IMR-90 (cell line): Measurements from ENCODE around the gene MBD3L2B. TPM values are rescaled to one million over a fixed set of nuclear protein-coding genes. Genes with fewer than 3 reads are reported as not detected.

Experiments
- ATAC-seq: fragments of 200-7000 bp; cut with Tn5 transposase; 2 replicates; pipeline ENCODE4 v1.9.1; 2020; ENCODE audit warnings: low read depth, mild to moderate bottlenecking, moderate library complexity
- BruUV-seq: library from RNA; stranded (reverse); fragments of 400-500 nt; replicated peaks from 2 replicates; lab custom pipeline; 2021; lab: Mats Ljungman, UMichigan
- CTCF ChIA-PET: fragments of 300-600 bp; formaldehyde crosslinking; extraction: SDS; loops from one replicate; lab custom pipeline; 2021; ENCODE audit warnings: antibody characterized with exemption; lab: Yijun Ruan, JAX
- POLR2A ChIA-PET: fragments of 300-600 bp; sonication (Branson Sonifier 250); formaldehyde crosslinking; loops from one replicate; lab custom pipeline; 2022; ENCODE audit warnings: antibody characterized with exemption; ENCODE audit not compliant: unreplicated experiment; lab: Charles Lee
- DNase-seq: peaks from one replicate; pipeline ENCODE4 v3.0.0; 2013
- H2AFZ ChIP-seq: replicated peaks from 2 replicates; pipeline ENCODE3; 2013; ENCODE audit warnings: low read length, mild to moderate bottlenecking; ENCODE audit not compliant: poor library complexity
- H2AK5ac ChIP-seq: 2 replicates; pipeline ENCODE4 v1.6.1; 2013; ENCODE audit warnings: low read depth, low read length, inconsistent platforms
- H2AK9ac ChIP-seq: replicated peaks from 2 replicates; pipeline ENCODE3; 2013; ENCODE audit warnings: mild to moderate bottlenecking, low read depth, low read length, moderate library complexity; ENCODE audit not compliant: poor library complexity
- H2BK120ac ChIP-seq: 2 replicates; pipeline ENCODE4 v1.6.1; 2013; ENCODE audit warnings: low read depth, low read length, inconsistent platforms
- H2BK15ac ChIP-seq: 3 replicates; pipeline ENCODE4 v1.6.1; 2013; ENCODE audit warnings: low read depth, low read length, inconsistent platforms
- H2BK20ac ChIP-seq: 2 replicates; pipeline ENCODE4 v1.6.1; 2013; ENCODE audit warnings: low read depth, mild to moderate bottlenecking, inconsistent platforms, low read length, moderate library complexity
- H2BK5ac ChIP-seq: 2 replicates; pipeline ENCODE4 v1.6.1; 2013; ENCODE audit warnings: mild to moderate bottlenecking, low read depth, low read length, inconsistent platforms; ENCODE audit not compliant: poor library complexity, severe bottlenecking
- H3K14ac ChIP-seq: replicated peaks from 2 replicates; pipeline ENCODE4 v1.6.1; 2013; ENCODE audit warnings: low read depth, low read length, inconsistent platforms
- H3K18ac ChIP-seq: 2 replicates; pipeline ENCODE4 v1.6.1; 2013; ENCODE audit warnings: low read depth, low read length, control low read depth
- H3K23ac ChIP-seq: 2 replicates; pipeline ENCODE4 v1.6.1; 2013; ENCODE audit warnings: low read depth, low read length, inconsistent platforms
- H3K27ac ChIP-seq: 2 replicates; pipeline ENCODE4 v1.5.1; 2013; ENCODE audit warnings: mild to moderate bottlenecking, control low read depth, low read length; ENCODE audit not compliant: insufficient read depth
- H3K27me3 ChIP-seq: 2 replicates; pipeline ENCODE4 v1.6.1; 2013; ENCODE audit warnings: low read length; ENCODE audit not compliant: control insufficient read depth, insufficient read depth
- H3K36me3 ChIP-seq: 2 replicates; pipeline ENCODE4 v1.6.1; 2013; ENCODE audit warnings: low read length, mixed read lengths; ENCODE audit not compliant: control insufficient read depth, insufficient read depth
- H3K4ac ChIP-seq: 2 replicates; pipeline ENCODE4 v1.6.1; 2013; ENCODE audit warnings: low read depth, low read length, inconsistent platforms
- H3K4me1 ChIP-seq: 2 replicates; pipeline ENCODE4 v1.6.1; 2013; ENCODE audit warnings: low read length, mixed read lengths; ENCODE audit not compliant: control insufficient read depth, insufficient read depth
- H3K4me2 ChIP-seq: 2 replicates; pipeline ENCODE4 v1.6.1; 2013; ENCODE audit warnings: low read depth, mild to moderate bottlenecking, control low read depth, low read length, moderate library complexity
- H3K4me3 ChIP-seq: 2 replicates; pipeline ENCODE4 v1.5.1; 2013; ENCODE audit warnings: low read depth, mild to moderate bottlenecking, control low read depth, low read length, moderate library complexity; ENCODE audit not compliant: insufficient read depth
- H3K56ac ChIP-seq: 2 replicates; pipeline ENCODE4 v1.6.1; 2013; ENCODE audit warnings: low read length, inconsistent platforms; ENCODE audit not compliant: insufficient read depth; ENCODE audit errors: extremely low read depth
- H3K79me1 ChIP-seq, 2 experiments: 2 replicates each; pipeline ENCODE4 v1.6.1; 2013; ENCODE audit warnings: low read length in 2 of 2, inconsistent platforms in 1 of 2, low read depth in 1 of 2
- H3K9ac ChIP-seq: 2 replicates; pipeline ENCODE4 v1.6.1; 2013; ENCODE audit warnings: low read depth, low read length, control low read depth
- H3K9me1 ChIP-seq: 2 replicates; pipeline ENCODE4 v1.6.1; 2013; ENCODE audit warnings: low read length, inconsistent platforms; ENCODE audit not compliant: insufficient read depth
- H3K9me3 ChIP-seq: 2 replicates; pipeline ENCODE4 v1.6.1; 2013; ENCODE audit warnings: low read length; ENCODE audit not compliant: control insufficient read depth, insufficient read depth
- H4K20me1 ChIP-seq: 2 replicates; pipeline ENCODE4 v1.6.1; 2013; ENCODE audit warnings: low read length, inconsistent platforms; ENCODE audit not compliant: insufficient read depth
- H4K5ac ChIP-seq: 2 replicates; pipeline ENCODE4 v1.6.1; 2013; ENCODE audit warnings: mild to moderate bottlenecking, low read depth, low read length, control low read depth
- H4K8ac ChIP-seq, 2 experiments: 2 replicates each; pipeline ENCODE4 v1.6.1; 2013; ENCODE audit warnings: low read depth in 2 of 2, low read length in 2 of 2, control low read depth in 1 of 2, inconsistent platforms in 1 of 2
- H4K91ac ChIP-seq: 2 replicates; pipeline ENCODE4 v1.6.1; 2013; ENCODE audit warnings: low read depth, low read length, inconsistent platforms; ENCODE audit not compliant: insufficient read depth
- BHLHE40 ChIP-seq: fragments of 150-350 bp; IDR thresholded peaks from 2 replicates; pipeline ENCODE4 v1.6.1; 2016; ENCODE audit warnings: mild to moderate bottlenecking, low read depth, low read length
- CEBPB ChIP-seq: IDR thresholded peaks from 2 replicates; pipeline ENCODE4 v1.6.1; 2012; ENCODE audit warnings: low read depth, low read length, improper control_type of control experiment
- CHD1 ChIP-seq: IDR thresholded peaks from 2 replicates; pipeline ENCODE4 v1.6.1; 2012; ENCODE audit warnings: low read depth, low read length, improper control_type of control experiment
- CTCF ChIP-seq: conservative IDR thresholded peaks from 2 replicates; pipeline ENCODE4 v1.5.1; 2012; ENCODE audit warnings: mild to moderate bottlenecking, low read depth, low read length, improper control_type of control experiment
- FOS ChIP-seq: fragments of 150-350 bp; IDR thresholded peaks from 2 replicates; pipeline ENCODE4 v1.6.1; 2016; ENCODE audit warnings: low read depth, low read length
- MAFK ChIP-seq: IDR thresholded peaks from 2 replicates; pipeline ENCODE4 v1.6.1; 2012; ENCODE audit warnings: low read depth, low read length, improper control_type of control experiment
- MAZ ChIP-seq: IDR thresholded peaks from 2 replicates; pipeline ENCODE4 v1.6.1; 2012; ENCODE audit warnings: low read depth, mild to moderate bottlenecking, low read length, improper control_type of control experiment, moderate library complexity, borderline replicate concordance
- MXI1 ChIP-seq: IDR thresholded peaks from 2 replicates; pipeline ENCODE4 v1.6.1; 2012; ENCODE audit warnings: low read depth, mild to moderate bottlenecking, low read length, moderate library complexity, borderline replicate concordance
- NFE2L2 ChIP-seq: fragments of 150-350 bp; IDR thresholded peaks from 2 replicates; pipeline ENCODE4 v1.6.1; 2016; ENCODE audit warnings: low read depth, mild to moderate bottlenecking, low read length
- POLR2A ChIP-seq: IDR thresholded peaks from 2 replicates; pipeline ENCODE4 v1.6.1; 2012; ENCODE audit warnings: mild to moderate bottlenecking, low read depth, low read length
- RAD21 ChIP-seq: IDR thresholded peaks from 2 replicates; pipeline ENCODE4 v1.6.1; 2012; ENCODE audit warnings: low read length, improper control_type of control experiment
- RCOR1 ChIP-seq: IDR thresholded peaks from 2 replicates; pipeline ENCODE4 v1.6.1; 2012; ENCODE audit warnings: mild to moderate bottlenecking, low read length, improper control_type of control experiment; ENCODE audit not compliant: insufficient replicate concordance
- RFX5 ChIP-seq: IDR thresholded peaks from 2 replicates; pipeline ENCODE4 v1.8.0; 2012; ENCODE audit warnings: low read depth, mild to moderate bottlenecking, low read length, moderate library complexity
- SMC3 ChIP-seq: fragments of 150-350 bp; IDR thresholded peaks from 2 replicates; pipeline ENCODE4 v1.6.1; 2016; ENCODE audit warnings: low read depth, mild to moderate bottlenecking, antibody characterized with exemption, low read length, moderate library complexity
- USF2 ChIP-seq: fragments of 150-350 bp; IDR thresholded peaks from 2 replicates; pipeline ENCODE4 v1.6.1; 2017; ENCODE audit warnings: mild to moderate bottlenecking, antibody characterized with exemption, low read length, low read depth
- WGBS, 2 experiments: methylation state at CpG; one replicate each; pipeline versions ENCODE4 v1.1.5 to v1.1.7; 2013; ENCODE audit warnings: missing lambda C conversion rate in 2 of 2; ENCODE audit not compliant: insufficient read length in 1 of 2; ENCODE audit errors: extremely low coverage in 2 of 2; 5-methylcytosine and 5-hydroxymethylcytosine counted together
- dilution Hi-C: fragments of 300-500 bp; cut with HindIII; formaldehyde crosslinking; loops from one replicate; pipeline ENCODE4 v1.14.3; 2018; ENCODE audit warnings: low sequenced_read_pairs; ENCODE audit not compliant: unreplicated experiment
- in situ Hi-C: fragments of 300-500 bp; cut with MboI; formaldehyde crosslinking; loops from 3 replicates; pipeline ENCODE4 v1.14.3; 2019; ENCODE audit warnings: low sequenced_read_pairs, inconsistent platforms, mixed read lengths
- intact Hi-C: fragments of 100-400 bp; cut with micrococcal nuclease; formaldehyde crosslinking; loops from 2 replicates; pipeline ENCODE4 v1.10.0; 2022
- polyA plus RNA-seq, 3 experiments: library from polyadenylated mRNA; depleted of rRNA; stranded (reverse); fragments of >200 nt; gene quantifications; 2 replicates each; pipeline ENCODE4 v1.2.3, GENCODE V29; 2012; ENCODE audit warnings: low replicate concordance in 1 of 3
- total RNA-seq: library from RNA; depleted of rRNA; stranded (reverse); fragments of >200 nt; gene quantifications from 2 replicates; pipeline ENCODE4 v1.2.3, GENCODE V29; 2012
- TF ChIP-seq, protein P1 (sequence below): fragments of 150-350 bp; IDR thresholded peaks from 2 replicates; pipeline ENCODE4 v1.6.1; 2016; ENCODE audit warnings: low read depth, mild to moderate bottlenecking, low read length, moderate library complexity, borderline replicate concordance

MBD3L2B gene
- total and polyA plus RNA-seq, 2 of the 4 experiments (the other 2 are of a cell fraction): not detected

- no peak overlapping the region for H3K14ac ChIP-seq
- no peak overlapping the region for H4K5ac ChIP-seq
- no peak overlapping the region for H3K27ac ChIP-seq
- no peak overlapping the region for H3K9ac ChIP-seq
- no peaks in the 10 kb centered on the region for H3K27me3 ChIP-seq
- no peak overlapping the region for H2AK9ac ChIP-seq
- no peak overlapping the region for H2AFZ ChIP-seq
- H3K18ac ChIP-seq: no peak overlapping the region
- no peaks in the 10 kb centered on the region for H4K20me1 ChIP-seq
- no peak overlapping the region for H2BK5ac ChIP-seq
- no TSS peak for BruUV-seq
- no peaks in the 10 kb centered on the region for H3K79me1 ChIP-seq
- dilution Hi-C loops: no loop called here
- H3K4me1 ChIP-seq: no peaks in the 10 kb centered on the region
- no peak overlapping the region for H3K4ac ChIP-seq
- WGBS, 2 experiments: no CpG with 5 or more reads among the region's 4 CpGs
- no peak overlapping the region for H4K8ac ChIP-seq
- no peak overlapping the region for H3K23ac ChIP-seq
- peaks cover 14% of the 10 kb centered on the region for H3K9me3 ChIP-seq
- no peak overlapping the region for H2BK120ac ChIP-seq
- no peaks in the 10 kb centered on the region for H3K36me3 ChIP-seq
- POLR2A ChIA-PET: no interaction called here
- no peaks in the 10 kb centered on the region for H3K9me1 ChIP-seq
- CTCF ChIA-PET: no interaction called here
- H3K4me2 ChIP-seq: no peak overlapping the region
- no peak overlapping the region for H2AK5ac ChIP-seq
- intact Hi-C loops: no loop called here
- no peak overlapping the region for H3K56ac ChIP-seq
- DNase-seq: no peak
- in situ Hi-C loops: no loop called here
- H3K4me3 ChIP-seq: no peak overlapping the region
- no peak overlapping the region for H2BK15ac ChIP-seq
- H2BK20ac ChIP-seq: no peak overlapping the region
- H4K91ac ChIP-seq: no peak overlapping the region
- no peak for TF ChIP-seq MXI1
- no peak for TF ChIP-seq BHLHE40
- no peak for TF ChIP-seq FOS
- TF ChIP-seq RFX5: no peak
- no peak for TF ChIP-seq NFE2L2
- TF ChIP-seq CEBPB: no peak
- no peak for TF ChIP-seq SMC3
- TF ChIP-seq RAD21: no peak
- TF ChIP-seq CTCF: no peak
- no peak for TF ChIP-seq MAFK
- TF ChIP-seq RCOR1: no peak
- no peak for TF ChIP-seq CHD1
- no peak for TF ChIP-seq MAZ
- TF ChIP-seq USF2: no peak
- TF ChIP-seq POLR2A: no peak
- TF ChIP-seq, protein P1, sequence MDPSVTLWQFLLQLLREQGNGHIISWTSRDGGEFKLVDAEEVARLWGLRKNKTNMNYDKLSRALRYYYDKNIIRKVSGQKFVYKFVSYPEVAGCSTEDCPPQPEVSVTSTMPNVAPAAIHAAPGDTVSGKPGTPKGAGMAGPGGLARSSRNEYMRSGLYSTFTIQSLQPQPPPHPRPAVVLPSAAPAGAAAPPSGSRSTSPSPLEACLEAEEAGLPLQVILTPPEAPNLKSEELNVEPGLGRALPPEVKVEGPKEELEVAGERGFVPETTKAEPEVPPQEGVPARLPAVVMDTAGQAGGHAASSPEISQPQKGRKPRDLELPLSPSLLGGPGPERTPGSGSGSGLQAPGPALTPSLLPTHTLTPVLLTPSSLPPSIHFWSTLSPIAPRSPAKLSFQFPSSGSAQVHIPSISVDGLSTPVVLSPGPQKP: no peak
- no peak for ATAC-seq
These were observed 13.4 kb downstream of the MBD3L2B start for GRCh38 chr19:7007859-7008258.
